GM11168 (cell line): ENCODE data around the gene TSN.

Experiments used
- in situ Hi-C: fragments of 300-500 bp; cut with MboI; formaldehyde crosslinking; loops from one replicate; pipeline ENCODE4 v1.12.0; 2022; ENCODE audit warnings: low sequenced_read_pairs; ENCODE audit not compliant: unreplicated experiment

The TSN gene

DNA sequence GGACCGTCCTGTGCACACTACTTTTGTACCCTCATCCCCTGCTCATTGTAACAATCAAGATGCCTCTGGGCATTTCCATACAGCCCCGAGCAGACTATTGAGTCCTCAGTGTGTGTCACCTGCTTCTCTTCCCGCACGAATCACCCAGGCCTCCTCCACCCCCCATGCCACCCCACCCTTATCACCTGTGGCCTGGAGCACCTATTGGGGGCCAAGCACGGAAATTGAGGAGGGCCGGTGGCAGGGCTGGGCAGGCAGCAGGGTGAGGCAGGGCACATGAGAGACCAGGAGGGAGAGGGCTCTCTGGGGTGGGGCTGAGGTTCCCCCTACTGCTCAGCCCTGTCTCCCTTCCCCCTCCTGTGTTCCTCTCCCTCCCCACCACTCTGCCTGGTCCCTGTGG is 14.5 kb upstream of the TSN start:
- in situ Hi-C loops = no loop called here

DNA sequence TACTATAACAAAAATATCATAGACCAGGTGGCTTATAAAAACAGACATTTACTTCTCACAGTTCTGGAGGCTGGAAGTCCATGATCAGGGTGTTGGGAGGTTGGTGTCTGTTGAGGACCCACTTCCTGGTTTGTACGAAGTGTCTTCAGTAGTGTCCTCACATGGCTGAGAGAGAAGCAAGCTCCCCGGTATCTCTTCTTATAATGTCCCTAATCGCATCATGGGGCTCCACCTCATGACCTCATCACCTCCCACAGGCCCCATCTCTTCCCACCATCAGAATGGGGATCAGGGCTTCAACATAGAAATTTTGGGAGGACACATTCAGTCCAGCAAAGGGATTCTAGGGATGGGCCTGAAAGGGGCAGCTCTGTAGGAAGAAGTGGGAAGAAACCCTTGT is 14.0 kb upstream of the TSN start:
- in situ Hi-C loops = no loop called here

DNA sequence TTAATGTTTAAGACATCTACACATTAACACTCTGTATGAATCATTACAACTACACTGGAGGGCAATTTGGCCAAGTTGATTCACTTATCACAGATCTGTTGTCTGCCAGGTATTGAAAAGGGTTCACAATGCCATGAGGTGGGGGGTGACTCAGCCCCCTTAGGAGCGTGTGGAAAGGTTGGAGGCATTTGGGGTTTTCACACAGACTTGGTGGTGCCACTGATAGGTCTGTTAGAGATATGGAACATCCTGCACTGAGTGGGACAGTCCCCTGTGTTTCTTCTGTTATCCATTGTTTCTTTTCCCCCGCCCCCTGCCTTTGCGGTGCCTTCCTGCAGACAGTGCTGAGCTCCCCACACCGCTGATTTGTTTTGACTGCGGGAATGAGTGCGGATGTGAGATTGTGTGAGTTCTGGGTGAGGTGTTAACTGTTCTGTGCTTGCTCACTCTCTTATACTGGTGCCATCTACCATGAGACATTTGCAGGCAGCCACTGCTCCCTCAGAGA is 9.3 kb upstream of the TSN start:
- in situ Hi-C loops = no loop called here

DNA sequence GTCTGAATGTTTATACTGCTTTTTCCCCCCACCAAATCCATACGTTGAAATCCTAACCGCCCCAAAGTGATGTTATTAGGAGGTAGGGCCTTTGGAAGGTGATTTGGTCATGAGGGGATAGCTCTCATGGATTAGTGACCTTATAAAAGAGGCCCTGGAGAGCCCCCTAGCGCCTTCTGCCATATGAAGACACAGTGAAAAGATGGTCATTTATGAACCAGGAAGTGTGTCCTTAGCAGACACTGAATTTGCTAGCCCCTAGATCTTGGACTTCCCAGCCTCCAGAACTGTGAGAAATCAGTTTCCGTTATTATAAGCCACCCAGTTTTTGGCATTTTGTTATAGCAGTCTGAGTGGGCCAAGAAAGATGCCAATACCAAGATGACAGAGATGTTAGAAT is 7.2 kb upstream of the TSN start:
- in situ Hi-C loops = no loop called here

DNA sequence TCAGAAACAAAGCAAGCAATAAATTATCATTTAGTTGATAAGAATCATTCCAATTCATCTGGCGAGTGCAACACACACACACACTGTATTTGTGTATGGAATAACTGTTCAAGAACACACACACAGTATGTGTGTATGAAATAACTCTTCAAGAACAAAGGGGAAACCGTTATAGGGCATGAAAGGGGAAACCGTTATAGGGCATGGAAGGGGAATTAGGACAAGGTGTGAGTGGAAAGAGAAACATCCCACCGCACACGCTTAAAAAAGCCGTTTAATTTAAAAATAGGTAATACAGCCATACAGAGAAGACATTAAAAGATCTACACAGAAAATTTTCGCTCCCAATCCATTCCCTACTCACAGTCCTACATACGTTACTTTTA is 607 bp upstream of the TSN start:
- in situ Hi-C loops = no loop called here

DNA sequence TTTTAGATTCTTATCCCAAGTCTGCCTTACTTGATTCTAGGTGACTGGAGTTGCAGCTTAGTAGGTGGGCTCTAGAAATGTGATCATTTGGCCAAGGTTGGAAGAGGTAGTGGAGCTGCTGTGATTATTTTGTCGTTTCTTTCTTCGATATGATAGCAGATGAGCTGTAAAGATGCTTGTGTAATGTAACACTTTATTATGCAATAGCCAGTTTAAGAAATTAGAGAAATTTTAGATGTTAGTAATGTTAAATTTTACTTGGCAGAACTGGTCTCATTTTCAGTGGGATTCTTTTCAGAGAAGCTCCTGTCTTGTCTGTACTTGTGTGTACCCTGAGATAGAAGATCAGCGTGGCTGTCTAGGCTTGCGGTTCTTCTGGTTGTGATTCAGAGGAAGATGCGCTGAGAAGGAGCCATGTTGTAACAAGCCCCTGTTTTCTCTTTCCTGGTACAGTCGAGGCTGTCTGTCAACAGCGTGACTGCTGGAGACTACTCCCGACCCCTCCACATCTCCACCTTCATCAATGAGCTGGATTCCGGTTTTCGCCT is 9.3 kb downstream of the TSN start:
- in situ Hi-C loops = no loop called here

DNA sequence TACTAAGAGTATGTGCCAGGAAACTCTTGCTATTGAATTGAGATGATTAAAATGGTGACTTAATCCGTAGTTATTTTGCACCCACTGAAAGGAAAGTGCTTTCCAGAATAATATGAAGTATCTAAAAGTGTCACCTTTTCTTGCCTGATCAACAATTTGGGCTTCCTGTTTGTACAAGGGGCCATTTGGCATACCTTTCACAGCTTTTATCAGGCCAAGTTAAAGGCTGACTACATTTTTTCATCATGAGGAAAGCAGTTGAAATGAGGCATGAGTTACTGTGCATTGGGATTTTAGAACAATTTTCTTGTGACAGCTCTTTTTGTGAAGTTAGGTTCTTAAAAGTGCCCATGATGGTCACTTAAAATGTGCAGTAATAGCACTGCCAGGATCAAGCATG is 11.2 kb downstream of the TSN start:
- in situ Hi-C loops = no loop called here

DNA sequence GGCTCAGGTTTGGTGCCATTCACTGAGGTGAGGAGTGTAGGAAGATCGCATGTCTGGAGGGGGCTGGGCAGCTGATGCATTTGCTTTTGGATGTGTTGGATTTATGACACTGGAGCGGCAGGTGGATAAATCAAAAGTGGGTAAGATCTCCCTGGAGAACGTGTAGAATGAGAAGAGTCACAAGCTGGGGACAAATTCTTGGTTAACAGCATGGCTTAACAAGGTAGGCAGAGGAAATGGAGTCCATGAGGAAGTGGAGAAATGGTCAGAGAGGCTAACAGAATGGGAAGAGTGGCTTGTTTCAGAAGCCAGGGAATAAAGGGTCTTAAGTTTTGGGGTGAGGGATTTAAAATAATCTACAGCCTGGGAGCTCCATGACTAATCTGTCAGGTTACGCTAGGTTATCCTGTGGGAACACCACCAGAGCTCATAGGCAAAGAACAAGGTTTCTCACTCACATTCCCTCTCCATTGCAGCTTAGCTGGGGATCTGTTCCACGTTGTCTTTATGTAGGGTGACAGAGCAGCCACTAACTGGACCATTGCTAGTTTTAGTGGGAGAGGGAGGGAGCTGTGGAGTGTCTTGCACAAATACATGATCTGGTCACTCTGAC is 12.8 kb downstream of the TSN start:
- in situ Hi-C loops = no loop called here

DNA sequence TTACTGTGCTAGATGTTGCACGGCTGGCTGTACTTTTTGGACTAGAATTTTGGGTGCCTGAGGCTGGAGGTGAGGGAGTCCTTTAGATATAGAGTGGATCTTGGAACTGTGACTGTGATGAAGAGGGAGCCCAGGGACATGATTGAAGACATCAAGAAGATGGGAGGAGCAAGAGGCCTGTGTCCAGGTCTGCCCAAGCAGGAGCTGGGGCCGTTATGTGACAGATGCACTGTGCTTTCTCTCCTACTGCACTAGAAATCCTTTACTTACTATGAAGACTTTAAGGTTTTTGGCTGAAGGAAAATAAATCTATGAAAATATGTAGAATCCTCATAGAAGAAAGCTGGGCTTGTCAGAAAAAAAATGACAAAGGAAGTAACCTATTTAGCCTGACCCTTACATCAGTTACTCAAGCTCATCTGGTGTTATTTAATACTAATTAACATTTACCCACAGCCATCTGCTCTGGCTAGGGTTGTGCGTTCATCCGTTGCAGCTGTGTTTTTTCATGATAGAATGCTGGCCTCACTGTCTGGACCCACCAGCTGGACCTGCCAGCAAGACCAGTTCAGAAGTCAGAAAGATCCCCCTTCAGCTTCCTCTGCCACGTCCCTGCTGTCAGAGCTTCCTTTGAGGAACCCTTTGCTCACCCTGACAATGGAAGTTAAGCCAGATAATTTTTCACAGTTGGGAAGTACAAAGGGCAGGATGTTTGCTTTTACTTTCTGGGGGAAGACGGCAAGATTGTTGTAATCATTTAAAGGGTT is 16.7 kb downstream of the TSN start:
- in situ Hi-C loops = no loop called here

DNA sequence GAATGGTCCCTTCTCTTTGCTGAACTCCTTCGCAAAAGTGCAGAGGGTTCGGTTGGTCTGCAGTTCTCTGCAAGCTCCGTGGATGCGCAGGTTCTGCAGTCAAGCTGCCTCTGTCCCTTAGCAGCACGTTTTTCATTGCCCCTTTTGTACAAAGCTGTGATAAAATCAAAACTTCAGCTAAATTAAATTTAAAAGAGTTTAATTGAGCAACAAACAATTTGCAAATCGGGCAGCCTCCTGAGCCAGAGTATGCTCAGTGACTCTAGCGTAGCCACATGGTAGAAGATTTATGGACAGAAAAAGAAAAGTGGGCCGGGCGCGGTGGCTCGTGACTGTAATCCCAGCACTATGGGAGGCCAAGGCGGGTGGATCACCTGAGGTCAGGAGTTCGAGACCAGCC is 18.8 kb downstream of the TSN start:
- in situ Hi-C loops = no loop called here

DNA sequence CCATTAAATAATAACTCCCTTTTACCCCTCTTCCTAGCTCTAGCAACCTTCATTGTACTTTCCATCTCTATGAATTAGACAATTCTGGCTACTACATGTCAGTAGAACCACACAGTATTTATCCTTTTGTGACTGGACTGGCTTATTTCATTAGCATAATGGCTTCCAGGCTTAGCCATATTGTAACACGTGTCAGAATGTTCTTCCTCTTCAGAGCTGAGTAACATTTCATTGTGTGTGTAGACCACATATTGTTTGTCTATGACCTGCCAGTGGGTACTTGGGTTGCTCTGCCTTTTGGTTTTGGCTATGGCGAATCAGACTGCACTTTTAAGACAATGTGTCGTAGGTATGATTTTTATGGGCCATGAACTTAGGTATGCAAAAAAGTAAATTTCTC is 20.9 kb downstream of the TSN start:
- in situ Hi-C loops = no loop called here

DNA sequence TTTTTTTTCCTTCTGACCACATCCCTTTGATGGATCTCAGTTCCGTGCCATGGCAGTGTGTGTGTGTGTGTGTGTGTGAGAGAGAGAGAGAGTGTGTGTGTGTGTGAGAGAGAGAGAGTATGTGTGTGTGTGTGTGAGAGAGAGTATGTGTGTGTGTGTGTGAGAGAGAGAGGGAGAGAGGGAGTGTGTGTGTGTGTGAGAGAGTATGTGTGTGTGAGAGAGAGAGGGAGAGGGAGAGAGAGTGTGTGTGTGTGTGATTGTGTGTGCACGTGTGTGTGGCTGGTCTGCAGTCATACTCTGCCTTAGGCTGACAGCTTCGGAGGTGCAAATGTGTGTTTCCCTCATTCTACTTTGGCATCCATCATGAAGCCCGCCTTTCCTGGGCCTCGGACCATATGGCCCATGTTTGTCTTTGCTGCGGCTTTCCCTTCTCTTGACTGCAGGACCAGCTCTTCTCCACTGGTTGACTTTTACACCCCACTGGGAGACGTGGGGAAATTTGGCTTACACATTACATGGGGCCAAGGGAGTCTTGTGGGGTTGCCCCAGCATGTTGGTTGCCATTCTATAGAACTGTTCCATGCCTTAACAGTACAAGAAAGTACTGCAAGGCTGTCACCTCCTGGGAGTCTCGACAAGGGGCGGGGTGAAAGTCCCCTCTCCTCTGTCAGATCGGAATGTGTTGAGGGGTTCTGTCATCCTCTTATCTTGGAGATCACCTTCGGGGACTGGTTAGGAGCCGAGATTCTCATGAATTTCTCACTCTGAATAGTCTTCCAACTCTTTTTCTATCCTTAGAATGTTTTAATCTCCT is 21.6 kb downstream of the TSN start:
- in situ Hi-C loops = no loop called here

DNA sequence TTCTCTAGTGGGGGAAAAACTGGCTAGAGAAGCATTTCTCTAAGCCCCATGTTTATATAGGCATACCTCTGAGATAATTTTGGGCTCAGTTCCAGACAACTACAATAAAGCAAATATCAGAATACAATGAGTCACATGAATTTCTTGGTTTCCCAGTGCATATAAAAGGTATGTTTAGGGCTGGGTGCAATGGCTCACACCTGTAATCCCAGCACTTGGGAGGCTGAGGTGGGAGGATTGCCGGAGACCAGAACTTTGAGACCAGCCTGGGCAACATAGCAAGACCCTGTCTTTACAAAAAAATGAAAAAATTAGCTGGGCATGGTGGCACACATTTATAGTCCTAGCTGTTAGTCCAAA is 22.2 kb downstream of the TSN start:
- in situ Hi-C loops = no loop called here

DNA sequence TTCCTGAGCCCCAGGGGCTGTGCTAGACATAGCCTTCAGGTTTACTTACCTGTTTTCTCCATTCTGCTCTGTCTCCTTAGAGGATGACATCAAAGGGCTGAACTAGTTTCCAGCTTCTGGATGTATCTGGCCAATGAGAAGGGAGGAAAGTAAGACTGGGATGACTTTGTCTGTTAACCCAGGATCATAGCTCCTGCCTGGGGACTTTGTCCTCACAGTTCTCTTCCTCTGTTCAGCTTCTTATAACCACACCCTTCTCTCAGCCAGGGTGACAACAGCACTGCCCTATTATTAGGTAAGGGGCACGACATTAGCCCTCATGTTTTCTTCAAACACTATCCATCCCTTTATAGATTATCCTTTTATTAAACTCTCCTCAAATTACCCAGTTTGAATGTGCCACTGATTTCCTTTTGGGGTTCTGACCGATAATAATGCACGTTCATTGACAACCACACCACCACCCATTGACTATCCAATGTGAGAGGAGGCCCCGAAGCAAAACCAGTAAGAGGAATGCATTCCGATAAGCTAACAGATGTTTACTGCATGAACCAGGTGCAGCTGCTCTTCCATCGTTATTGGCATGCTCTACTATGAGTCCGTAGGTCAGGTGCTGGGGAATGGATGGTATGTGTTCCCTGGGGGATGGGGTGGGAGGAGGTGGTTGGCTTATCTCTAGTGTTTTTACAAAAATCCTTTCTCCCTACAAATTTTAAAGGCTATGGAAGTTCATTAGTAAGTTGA is 23.5 kb downstream of the TSN start:
- in situ Hi-C loops = no loop called here

DNA sequence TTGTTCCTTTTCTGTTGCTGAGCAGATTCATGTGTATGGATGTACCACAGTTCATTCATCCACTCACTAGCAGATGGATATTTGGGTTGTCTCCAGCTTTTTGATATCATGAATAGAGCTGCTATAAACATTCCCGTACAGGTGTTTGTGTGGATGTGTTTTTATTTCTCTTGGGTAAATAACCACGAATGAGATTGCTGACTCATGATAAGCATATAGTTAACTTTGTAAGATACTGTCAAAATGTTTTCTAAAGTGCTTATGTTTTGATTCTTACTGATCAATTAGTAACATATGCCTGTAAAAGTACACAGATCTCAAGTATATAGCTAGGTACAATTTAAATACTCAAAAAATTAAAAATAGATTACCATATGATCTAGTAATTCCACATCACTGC is 27.7 kb downstream of the TSN start:
- in situ Hi-C loops = no loop called here

DNA sequence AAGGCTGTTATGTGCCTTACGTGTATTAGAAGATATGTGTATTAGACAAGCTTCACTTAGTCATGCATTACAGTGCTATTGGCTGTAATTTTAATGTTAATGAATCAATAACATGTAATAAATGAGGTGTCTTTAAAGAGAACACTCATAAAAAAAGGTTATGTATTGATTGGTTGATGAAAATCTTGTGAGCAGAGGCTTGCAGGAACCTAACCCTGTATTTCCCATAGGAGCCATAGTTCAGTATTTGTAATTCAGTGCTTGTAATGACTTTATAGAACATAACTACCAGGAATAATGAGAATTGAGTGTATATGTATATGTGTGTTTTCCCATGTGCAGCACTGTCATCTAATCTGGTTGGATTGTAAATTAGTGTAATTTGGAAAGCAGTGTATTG is 33.2 kb downstream of the TSN start:
- in situ Hi-C loops = no loop called here

DNA sequence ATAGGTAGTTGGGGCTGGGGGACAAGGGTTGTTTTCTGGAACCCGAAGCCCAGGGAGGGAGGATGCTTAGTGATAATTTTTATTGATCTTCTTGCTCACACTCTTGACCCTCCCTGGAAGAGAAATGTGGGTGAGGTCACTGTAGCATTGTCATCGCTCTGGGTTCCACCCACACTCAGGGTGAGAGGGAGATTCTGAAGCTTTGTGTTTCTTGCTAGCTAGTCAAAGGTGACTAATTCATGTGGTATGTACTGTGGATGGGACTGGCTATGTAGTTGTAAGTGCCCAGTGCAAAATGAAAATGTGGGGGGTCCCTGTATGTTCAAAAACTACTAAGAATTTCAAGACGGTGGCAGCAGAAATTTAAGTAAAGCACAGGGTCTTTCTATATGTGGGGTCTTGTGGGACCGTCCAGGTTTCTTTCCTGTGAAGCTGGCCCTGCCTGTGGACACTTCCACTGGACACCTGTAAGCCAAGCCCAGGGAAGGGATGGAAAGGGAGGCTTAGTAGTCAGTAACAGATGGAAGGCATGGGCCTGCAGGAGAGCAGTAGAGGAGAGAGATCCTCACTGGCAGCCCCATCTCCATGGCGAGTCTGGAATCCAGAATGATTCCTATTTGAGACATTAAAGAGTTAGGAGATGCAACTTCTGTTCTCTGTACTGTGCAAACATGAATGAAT is 35.0 kb downstream of the TSN start:
- in situ Hi-C loops = no loop called here

DNA sequence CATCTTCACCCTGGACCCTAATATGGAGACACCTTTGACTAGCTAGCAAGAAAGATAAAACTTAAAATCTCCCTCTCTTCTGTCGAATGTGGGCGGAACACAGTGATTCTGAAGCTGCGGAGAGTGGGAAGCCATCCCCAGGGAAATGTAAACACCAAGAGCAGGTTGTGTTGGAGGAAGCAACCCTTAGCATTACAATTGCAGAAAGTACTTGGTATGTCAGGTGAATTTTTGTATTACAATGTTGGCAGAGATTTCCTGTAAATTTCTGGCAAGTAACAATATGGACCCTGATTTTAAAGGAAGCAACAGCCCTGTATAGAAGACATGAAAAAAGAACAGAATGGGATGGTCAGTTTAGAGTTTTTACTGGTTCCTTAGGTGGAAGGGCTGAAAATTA is 35.8 kb downstream of the TSN start:
- in situ Hi-C loops = no loop called here

DNA sequence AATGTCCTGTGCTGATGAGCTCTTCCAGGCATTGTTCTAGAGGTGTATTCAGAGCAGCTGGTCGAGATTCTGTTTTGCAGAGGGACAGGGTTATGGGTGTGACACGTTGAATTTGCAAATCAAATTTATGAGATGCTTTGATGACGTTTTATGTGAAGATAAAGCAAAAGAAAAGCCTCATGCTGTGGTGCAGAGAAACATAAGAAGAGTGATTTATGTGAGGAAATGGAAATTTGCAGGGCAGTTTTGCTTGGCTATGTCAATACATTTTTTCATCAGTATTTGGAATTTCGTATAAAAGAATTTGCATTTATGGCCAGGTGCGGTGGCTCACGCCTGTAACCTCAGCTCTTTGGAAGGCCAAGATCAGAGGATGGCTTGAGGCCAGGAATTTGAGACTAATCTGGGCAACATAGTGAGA is 36.4 kb downstream of the TSN start:
- in situ Hi-C loops = no loop called here

DNA sequence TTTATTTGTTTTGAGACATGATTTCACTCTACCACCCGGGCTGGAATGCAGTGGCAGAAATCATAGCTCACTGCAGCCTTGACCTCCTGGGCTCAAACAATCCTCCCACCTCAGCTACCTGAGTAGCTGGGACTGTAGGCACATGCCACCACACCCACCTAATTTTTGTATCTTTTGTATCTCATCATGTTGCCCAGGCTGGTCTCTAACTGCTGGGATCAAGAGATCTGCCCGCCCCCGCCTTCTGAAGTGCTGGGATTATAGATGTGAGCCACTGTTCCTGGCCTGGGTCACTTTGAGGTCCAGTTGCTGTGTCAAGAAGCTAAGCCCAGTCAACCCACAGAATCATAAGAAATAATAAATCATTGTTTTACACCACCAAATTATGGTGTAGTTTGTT is 38.4 kb downstream of the TSN start:
- in situ Hi-C loops = no loop called here
